GM19468 (cell line): ENCODE results near the gene EEFSEC.

ENCODE experiments used
- ATAC-seq: cut with Tn5 transposase; IDR thresholded peaks from one replicate; pipeline ENCODE4 v1.9.1; 2021; ENCODE audit warnings: mild to moderate bottlenecking, moderate library complexity, moderate number of reproducible peaks; ENCODE audit not compliant: unreplicated experiment; ENCODE audit errors: extremely low read depth

Gene EEFSEC

GRCh38 chr3:128237348-128238183 is 84.3 kb downstream of the EEFSEC start:
- ATAC-seq = no peak

GRCh38 chr3:128238184-128238489 is 84.9 kb downstream of the EEFSEC start:
- no peak for ATAC-seq

GRCh38 chr3:128239304-128239703 is 86.0 kb downstream of the EEFSEC start:
- ATAC-seq = no peak

GRCh38 chr3:128240232-128240631 is 87.0 kb downstream of the EEFSEC start:
- no peak for ATAC-seq

GRCh38 chr3:128241741-128242140 is 88.5 kb downstream of the EEFSEC start:
- ATAC-seq = no peak

GRCh38 chr3:128242818-128243601 is 89.7 kb downstream of the EEFSEC start:
- ATAC-seq = no peak

GRCh38 chr3:128243602-128244504 is 90.6 kb downstream of the EEFSEC start:
- no peak for ATAC-seq

GRCh38 chr3:128245460-128245859 is 92.2 kb downstream of the EEFSEC start:
- ATAC-seq = no peak

GRCh38 chr3:128247666-128248409 is 94.6 kb downstream of the EEFSEC start:
- no peak for ATAC-seq

GRCh38 chr3:128252083-128252482 is 98.8 kb downstream of the EEFSEC start:
- no peak for ATAC-seq

GRCh38 chr3:128253150-128253549 is 99.9 kb downstream of the EEFSEC start:
- ATAC-seq = no peak

GRCh38 chr3:128254066-128254590 is 100.8 kb downstream of the EEFSEC start:
- no peak for ATAC-seq

- no peak for ATAC-seq
Measured at GRCh38 chr3:128254967-128255366, 101.7 kb downstream of the EEFSEC start.

GRCh38 chr3:128256131-128256530 is 102.8 kb downstream of the EEFSEC start:
- ATAC-seq = no peak

GRCh38 chr3:128257632-128258031 is 104.4 kb downstream of the EEFSEC start:
- no peak for ATAC-seq

GRCh38 chr3:128260275-128260674 is 107.0 kb downstream of the EEFSEC start:
- no peak for ATAC-seq

GRCh38 chr3:128262457-128262856 is 109.2 kb downstream of the EEFSEC start:
- no peak for ATAC-seq

GRCh38 chr3:128263118-128263517 is 109.8 kb downstream of the EEFSEC start:
- ATAC-seq = no peak

- ATAC-seq = no peak
Measured at GRCh38 chr3:128263946-128264345, 110.7 kb downstream of the EEFSEC start.

GRCh38 chr3:128266453-128266852 is 113.2 kb downstream of the EEFSEC start:
- no peak for ATAC-seq
